Natural killer cell (primary cell): ENCODE measurements around the gene ACSL1. TPM values are rescaled to one million over a fixed set of nuclear protein-coding genes. Genes with fewer than 3 reads are reported as not detected.

Experiments
- ATAC-seq, 3 donors: fragments of 150-1000 bp in 2 of 3; fragments of 200-7000 bp in 1 of 3; cut with Tn5 transposase; 1 replicate in 1 of 3; 2 replicates in 2 of 3; pipeline ENCODE4 v1.10.0; 2021; ENCODE audit warnings: mild to moderate bottlenecking in 2 of 3, moderate library complexity in 2 of 3
- DNase-seq, 2 donors: peaks; one replicate each; pipeline versions ENCODE4 v3.0.0 to v3.0.0-alpha.2; 2013 to 2021; ENCODE audit warnings: mixed read lengths in 1 of 2
- H3K27ac ChIP-seq: one replicate; pipeline ENCODE4 v1.5.1; 2013; ENCODE audit warnings: mild to moderate bottlenecking, low read length
- H3K27me3 ChIP-seq: one replicate; pipeline ENCODE4 v1.6.1; 2013; ENCODE audit warnings: low read length; ENCODE audit not compliant: control insufficient read depth, insufficient read depth
- H3K36me3 ChIP-seq: one replicate; pipeline ENCODE4 v1.6.1; 2013; ENCODE audit warnings: low read length; ENCODE audit not compliant: control insufficient read depth, insufficient read depth
- H3K4me1 ChIP-seq: one replicate; pipeline ENCODE4 v1.6.1; 2013; ENCODE audit warnings: low read length; ENCODE audit not compliant: control insufficient read depth, insufficient read depth
- H3K4me3 ChIP-seq: one replicate; pipeline ENCODE4 v1.5.1; 2013; ENCODE audit warnings: low read length
- H3K9me3 ChIP-seq: one replicate; pipeline ENCODE4 v1.6.1; 2013; ENCODE audit warnings: low read length; ENCODE audit not compliant: control insufficient read depth, insufficient read depth
- H3K27ac Mint-ChIP-seq, 2 donors: one replicate each; pipeline ENCODE4 v1.8.0; 2022; ENCODE audit warnings: mild to moderate bottlenecking in 2 of 2, mixed read lengths in 2 of 2, moderate library complexity in 1 of 2
- H3K27me3 Mint-ChIP-seq, 2 donors: one replicate each; pipeline ENCODE4 v1.8.0; 2022; ENCODE audit warnings: low read depth in 2 of 2, mixed read lengths in 2 of 2
- H3K36me3 Mint-ChIP-seq: one replicate; pipeline ENCODE4 v1.8.0; 2022; ENCODE audit warnings: mixed read lengths
- H3K4me1 Mint-ChIP-seq, 2 donors: one replicate each; pipeline ENCODE4 v1.8.0; 2022; ENCODE audit warnings: mixed read lengths in 2 of 2
- H3K4me3 Mint-ChIP-seq: one replicate; pipeline ENCODE4 v1.8.0; 2022; ENCODE audit warnings: mild to moderate bottlenecking, moderate library complexity, mixed read lengths
- H3K9me3 Mint-ChIP-seq, 2 donors: one replicate each; pipeline ENCODE4 v1.8.0; 2022; ENCODE audit warnings: mixed read lengths in 2 of 2
- WGBS: methylation state at CpG from one replicate; pipeline ENCODE4 v1.1.7; 2013; ENCODE audit warnings: missing lambda C conversion rate; ENCODE audit not compliant: insufficient coverage; 5-methylcytosine and 5-hydroxymethylcytosine counted together
- intact Hi-C: fragments of 100-400 bp; cut with micrococcal nuclease; formaldehyde crosslinking; loops from one replicate; pipeline ENCODE4 v1.14.2; 2022
- total RNA-seq, 4 donors: library from RNA; stranded (reverse); fragments of 120-200 nt in 1 of 4; gene quantifications; one replicate each; pipeline versions ENCODE4 v1.2.3 to v1.2.4, GENCODE V29; 2013 to 2022
- TF ChIP-seq, protein P1 (sequence below): fragments of 200-600 bp; IDR thresholded peaks from one replicate; pipeline ENCODE4 v1.8.0; 2022; ENCODE audit warnings: antibody characterized with exemption

The ACSL1 gene
- total RNA-seq, 3 donors from 2014 or later (not counting 1 experiment from before 2014, with no cell fraction given) = 13.2 to 43.1 (median 13.3) TPM

GRCh38 chr4:184854673-184855072, 28.9 kb upstream of the ACSL1 start:
- peak in 1 of 2 donors; percentile 14 for DNase-seq
- WGBS = 9% methylated on average over 5 of the region's 6 CpGs
- Histone ChIP-seq H3K27me3 (no peaks in the 10 kb centered on the region), H3K27ac (no peak overlapping the region), H3K9me3 (no peaks in the 10 kb centered on the region), H3K4me3 (no peak overlapping the region), H3K36me3 (no peaks in the 10 kb centered on the region), H3K4me1 (peaks cover 11% of the 10 kb centered on the region)
- Mint-ChIP-seq H3K36me3 (no peaks in the 10 kb centered on the region), H3K4me3 (no peak overlapping the region), H3K27ac (peak overlapping the region in 1 of 2 donors; percentile 21), H3K9me3 (no peaks in the 10 kb centered on the region), H3K4me1 (peaks cover 11 to 13% of the 10 kb centered on the region in 2 donors), H3K27me3 (peaks cover 10 to 13% of the 10 kb centered on the region in 2 donors)
- TF ChIP-seq, protein P1, sequence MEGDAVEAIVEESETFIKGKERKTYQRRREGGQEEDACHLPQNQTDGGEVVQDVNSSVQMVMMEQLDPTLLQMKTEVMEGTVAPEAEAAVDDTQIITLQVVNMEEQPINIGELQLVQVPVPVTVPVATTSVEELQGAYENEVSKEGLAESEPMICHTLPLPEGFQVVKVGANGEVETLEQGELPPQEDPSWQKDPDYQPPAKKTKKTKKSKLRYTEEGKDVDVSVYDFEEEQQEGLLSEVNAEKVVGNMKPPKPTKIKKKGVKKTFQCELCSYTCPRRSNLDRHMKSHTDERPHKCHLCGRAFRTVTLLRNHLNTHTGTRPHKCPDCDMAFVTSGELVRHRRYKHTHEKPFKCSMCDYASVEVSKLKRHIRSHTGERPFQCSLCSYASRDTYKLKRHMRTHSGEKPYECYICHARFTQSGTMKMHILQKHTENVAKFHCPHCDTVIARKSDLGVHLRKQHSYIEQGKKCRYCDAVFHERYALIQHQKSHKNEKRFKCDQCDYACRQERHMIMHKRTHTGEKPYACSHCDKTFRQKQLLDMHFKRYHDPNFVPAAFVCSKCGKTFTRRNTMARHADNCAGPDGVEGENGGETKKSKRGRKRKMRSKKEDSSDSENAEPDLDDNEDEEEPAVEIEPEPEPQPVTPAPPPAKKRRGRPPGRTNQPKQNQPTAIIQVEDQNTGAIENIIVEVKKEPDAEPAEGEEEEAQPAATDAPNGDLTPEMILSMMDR = no peak
- ATAC-seq = peak in 2 of 3 donors; percentile 30 to 61
- intact Hi-C loops = no loop called here

GRCh38 chr4:184853436-184853835, 27.7 kb upstream of the ACSL1 start:
- Mint-ChIP-seq H3K27ac (no peak overlapping the region), H3K9me3 (no peaks in the 10 kb centered on the region), H3K4me3 (no peak overlapping the region), H3K27me3 (peaks cover 11% of the 10 kb centered on the region in 2 donors), H3K36me3 (no peaks in the 10 kb centered on the region), H3K4me1 (peaks cover 11 to 13% of the 10 kb centered on the region in 2 donors)
- DNase-seq (no peak), ATAC-seq (no peak)
- Histone ChIP-seq H3K4me1 (peaks cover 11% of the 10 kb centered on the region), H3K4me3 (no peak overlapping the region), H3K36me3 (no peaks in the 10 kb centered on the region), H3K9me3 (no peaks in the 10 kb centered on the region), H3K27me3 (no peaks in the 10 kb centered on the region), H3K27ac (no peak overlapping the region)
- intact Hi-C loops = no loop called here
- TF ChIP-seq, protein P1 = no peak
- 89% methylated on average over 9 of the region's 9 CpGs for WGBS

DNA sequence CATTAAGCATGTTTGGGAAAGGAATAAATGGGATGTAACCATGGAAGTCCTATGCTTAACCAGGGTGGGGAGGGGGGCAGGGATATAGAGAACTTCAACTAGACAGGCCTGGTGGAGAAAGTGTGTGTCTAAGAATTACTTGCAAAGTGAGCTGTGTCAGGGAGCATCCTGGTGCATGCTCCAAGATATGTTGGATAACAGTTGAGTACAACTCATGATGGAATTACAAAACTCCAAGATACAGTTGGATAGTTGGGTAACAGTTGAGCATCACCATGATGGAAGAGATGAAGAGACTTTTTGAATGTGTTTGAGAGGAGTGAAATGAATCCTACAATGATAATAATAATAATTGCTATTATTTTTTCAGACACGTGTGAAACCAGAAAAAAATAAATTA, 26.1 kb upstream of the ACSL1 start:
- H3K4me3 ChIP-seq = no peak overlapping the region
- no peaks in the 10 kb centered on the region for H3K9me3 Mint-ChIP-seq
- no peaks in the 10 kb centered on the region for H3K36me3 Mint-ChIP-seq
- H3K4me1 Mint-ChIP-seq = peaks cover 9 to 11% of the 10 kb centered on the region in 2 donors
- no peak overlapping the region for H3K4me3 Mint-ChIP-seq
- H3K27me3 ChIP-seq = no peaks in the 10 kb centered on the region
- WGBS = 38% methylated on average over 1 of the region's 1 CpG
- no peaks in the 10 kb centered on the region for H3K9me3 ChIP-seq
- H3K27ac ChIP-seq = no peak overlapping the region
- no peak overlapping the region for H3K27ac Mint-ChIP-seq
- intact Hi-C loops = no loop called here
- TF ChIP-seq, protein P1 = no peak
- H3K36me3 ChIP-seq = no peaks in the 10 kb centered on the region
- peaks cover 13 to 19% of the 10 kb centered on the region in 2 donors for H3K27me3 Mint-ChIP-seq
- DNase-seq = no peak
- peaks cover 11% of the 10 kb centered on the region for H3K4me1 ChIP-seq
- ATAC-seq = no peak

- Histone ChIP-seq H3K27ac (no peak overlapping the region), H3K9me3 (no peaks in the 10 kb centered on the region), H3K36me3 (no peaks in the 10 kb centered on the region), H3K27me3 (no peaks in the 10 kb centered on the region), H3K4me1 (peaks cover 11% of the 10 kb centered on the region), H3K4me3 (no peak overlapping the region)
- intact Hi-C loops = no loop called here
- Mint-ChIP-seq H3K9me3 (no peaks in the 10 kb centered on the region), H3K27ac (no peak overlapping the region), H3K4me1 (peaks cover 9 to 11% of the 10 kb centered on the region in 2 donors), H3K4me3 (no peak overlapping the region), H3K36me3 (no peaks in the 10 kb centered on the region), H3K27me3 (peaks cover 16 to 19% of the 10 kb centered on the region in 2 donors)
- TF ChIP-seq, protein P1 = no peak
- no peak for DNase-seq
- 51% methylated on average over 3 of the region's 3 CpGs for whole genome bisulfite sequencing
- peak in 2 of 3 donors; percentile 32 to 59 for ATAC-seq
Observed at GRCh38 chr4:184851200-184851541, 25.4 kb upstream of the ACSL1 start.
